ENCODE data around the gene ADGRB3.

ADGRB3 gene

DNA sequence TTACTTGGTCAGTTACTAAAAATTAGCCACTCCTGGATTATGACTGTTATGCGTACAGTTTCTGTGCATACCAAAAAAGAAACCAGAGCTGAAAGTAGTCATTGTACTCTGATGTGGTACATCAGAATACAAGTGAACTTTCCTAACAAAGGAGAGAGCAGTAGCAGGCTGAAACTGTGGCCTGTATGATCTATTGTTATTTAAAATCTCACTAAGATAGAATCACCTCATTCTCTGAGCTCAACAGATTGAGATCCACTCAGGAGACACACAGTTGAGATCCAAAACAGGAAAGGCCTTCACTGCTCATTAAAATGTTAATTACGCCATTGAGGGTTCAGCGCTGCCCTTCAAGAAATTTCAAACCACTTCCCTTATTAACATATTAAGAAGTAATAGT lies 585.3 kb downstream of the ADGRB3 start:
- H3K4me3 ChIP-seq (ENCODE audit: low read depth, low read length) = no peak overlapping the region
- H3K9me3 ChIP-seq (ENCODE audit: severe bottlenecking) = no peaks in the 10 kb centered on the region
- DNase-seq = no peak
- H3K27ac ChIP-seq = no peak overlapping the region
- H3K27me3 ChIP-seq (ENCODE audit: insufficient read depth, low read depth, severe bottlenecking) = no peaks in the 10 kb centered on the region
- no peaks in the 10 kb centered on the region for H3K36me3 ChIP-seq
- TF ChIP-seq, protein P1, sequence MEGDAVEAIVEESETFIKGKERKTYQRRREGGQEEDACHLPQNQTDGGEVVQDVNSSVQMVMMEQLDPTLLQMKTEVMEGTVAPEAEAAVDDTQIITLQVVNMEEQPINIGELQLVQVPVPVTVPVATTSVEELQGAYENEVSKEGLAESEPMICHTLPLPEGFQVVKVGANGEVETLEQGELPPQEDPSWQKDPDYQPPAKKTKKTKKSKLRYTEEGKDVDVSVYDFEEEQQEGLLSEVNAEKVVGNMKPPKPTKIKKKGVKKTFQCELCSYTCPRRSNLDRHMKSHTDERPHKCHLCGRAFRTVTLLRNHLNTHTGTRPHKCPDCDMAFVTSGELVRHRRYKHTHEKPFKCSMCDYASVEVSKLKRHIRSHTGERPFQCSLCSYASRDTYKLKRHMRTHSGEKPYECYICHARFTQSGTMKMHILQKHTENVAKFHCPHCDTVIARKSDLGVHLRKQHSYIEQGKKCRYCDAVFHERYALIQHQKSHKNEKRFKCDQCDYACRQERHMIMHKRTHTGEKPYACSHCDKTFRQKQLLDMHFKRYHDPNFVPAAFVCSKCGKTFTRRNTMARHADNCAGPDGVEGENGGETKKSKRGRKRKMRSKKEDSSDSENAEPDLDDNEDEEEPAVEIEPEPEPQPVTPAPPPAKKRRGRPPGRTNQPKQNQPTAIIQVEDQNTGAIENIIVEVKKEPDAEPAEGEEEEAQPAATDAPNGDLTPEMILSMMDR (IDR thresholded peaks at IDR 0.05; ENCODE audit: low read depth, low read length) = no peak

- H3K27ac ChIP-seq = peak overlapping the region; percentile 84
- peaks cover 15% of the 10 kb centered on the region for H3K36me3 ChIP-seq
- TF ChIP-seq, protein P1 (IDR thresholded peaks at IDR 0.05; ENCODE audit: low read depth, low read length) = no peak
- peak; percentile 14 for DNase-seq
- H3K4me3 ChIP-seq (ENCODE audit: low read depth, low read length) = peak overlapping the region; percentile 97
- H3K9me3 ChIP-seq (ENCODE audit: severe bottlenecking) = no peaks in the 10 kb centered on the region
- H3K27me3 ChIP-seq (ENCODE audit: insufficient read depth, low read depth, severe bottlenecking) = no peaks in the 10 kb centered on the region
Observed at GRCh38 chr6:69232008-69232407, 596.9 kb downstream of the ADGRB3 start.

DNA sequence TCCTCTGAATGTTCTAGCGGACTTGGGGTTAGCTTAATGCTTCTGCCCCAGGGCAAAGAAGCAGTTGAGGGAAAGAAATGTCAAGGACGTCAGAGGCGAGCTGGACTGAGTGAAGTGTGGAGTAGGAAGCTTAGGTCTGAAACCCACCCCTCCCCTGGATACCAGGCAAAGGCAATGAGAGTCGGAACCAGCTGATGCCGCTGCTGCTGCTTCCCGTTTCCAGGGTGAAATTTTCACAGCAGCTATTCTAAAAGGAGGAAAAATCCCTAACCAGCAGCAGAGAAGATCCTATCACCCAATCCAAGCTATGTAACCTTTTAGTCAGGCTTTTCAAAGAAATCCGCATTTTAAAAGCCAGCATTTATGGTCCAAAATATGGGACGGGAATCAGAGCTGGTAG lies 597.4 kb downstream of the ADGRB3 start:
- Histone ChIP-seq H3K27ac (peak overlapping the region; percentile 84), H3K4me3 (ENCODE audit: low read depth, low read length) (peak overlapping the region; percentile 97), H3K9me3 (ENCODE audit: severe bottlenecking) (no peaks in the 10 kb centered on the region), H3K27me3 (ENCODE audit: insufficient read depth, low read depth, severe bottlenecking) (no peaks in the 10 kb centered on the region), H3K36me3 (peaks cover 15% of the 10 kb centered on the region)
- TF ChIP-seq, protein P1 (IDR thresholded peaks at IDR 0.05; ENCODE audit: low read depth, low read length) = no peak
- DNase-seq = peak; percentile 63

DNA sequence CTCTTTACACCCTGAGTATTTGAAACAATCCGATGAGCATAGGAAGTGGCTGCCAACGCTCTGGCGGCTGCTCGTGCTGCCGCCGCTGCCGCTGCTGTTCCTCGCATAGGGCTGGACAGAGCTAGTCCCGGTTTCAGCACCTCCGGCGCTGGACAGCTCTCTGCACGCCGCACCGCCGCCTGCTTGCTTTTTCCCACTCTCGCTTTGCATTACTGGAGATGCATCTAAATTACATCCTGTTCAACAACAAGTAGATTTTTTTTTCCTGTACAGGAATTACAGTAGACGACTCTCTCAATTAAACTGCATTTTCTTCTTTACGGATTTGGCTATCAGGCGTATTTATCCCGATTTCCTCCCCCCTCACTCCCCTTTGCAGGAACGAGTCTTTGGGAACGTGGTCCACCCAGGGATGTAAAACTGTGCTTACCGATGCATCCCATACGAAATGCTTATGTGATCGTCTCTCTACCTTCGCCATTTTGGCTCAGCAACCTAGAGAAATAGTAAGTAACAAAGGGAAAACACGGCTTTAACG lies 597.9 kb downstream of the ADGRB3 start:
- peaks cover 15% of the 10 kb centered on the region for H3K36me3 ChIP-seq
- peak; percentile 68 for DNase-seq
- no peaks in the 10 kb centered on the region for H3K9me3 ChIP-seq (ENCODE audit: severe bottlenecking)
- H3K27ac ChIP-seq = peak overlapping the region; percentile 84
- peak overlapping the region; percentile 97 for H3K4me3 ChIP-seq (ENCODE audit: low read depth, low read length)
- TF ChIP-seq, protein P1 (IDR thresholded peaks at IDR 0.05; ENCODE audit: low read depth, low read length) = no peak
- H3K27me3 ChIP-seq (ENCODE audit: insufficient read depth, low read depth, severe bottlenecking) = no peaks in the 10 kb centered on the region

- DNase-seq = no peak
- Histone ChIP-seq H3K9me3 (ENCODE audit: severe bottlenecking) (no peaks in the 10 kb centered on the region), H3K36me3 (peaks cover 17% of the 10 kb centered on the region), H3K27me3 (ENCODE audit: insufficient read depth, low read depth, severe bottlenecking) (no peaks in the 10 kb centered on the region), H3K27ac (no peak overlapping the region), H3K4me3 (ENCODE audit: low read depth, low read length) (no peak overlapping the region)
- TF ChIP-seq, protein P1 (IDR thresholded peaks at IDR 0.05; ENCODE audit: low read depth, low read length) = no peak
Observed at GRCh38 chr6:69238067-69238466, 603.0 kb downstream of the ADGRB3 start.

GRCh38 chr6:69246983-69247382 lies 611.9 kb downstream of the ADGRB3 start:
- no peak overlapping the region for H3K4me3 ChIP-seq (ENCODE audit: low read depth, low read length)
- no peak overlapping the region for H3K27ac ChIP-seq
- H3K9me3 ChIP-seq (ENCODE audit: severe bottlenecking) = no peaks in the 10 kb centered on the region
- H3K36me3 ChIP-seq = no peaks in the 10 kb centered on the region
- no peaks in the 10 kb centered on the region for H3K27me3 ChIP-seq (ENCODE audit: insufficient read depth, low read depth, severe bottlenecking)
- TF ChIP-seq, protein P1 (IDR thresholded peaks at IDR 0.05; ENCODE audit: low read depth, low read length) = no peak
- DNase-seq = no peak
